ENCODE measurements around the gene TMEM101.

DNA sequence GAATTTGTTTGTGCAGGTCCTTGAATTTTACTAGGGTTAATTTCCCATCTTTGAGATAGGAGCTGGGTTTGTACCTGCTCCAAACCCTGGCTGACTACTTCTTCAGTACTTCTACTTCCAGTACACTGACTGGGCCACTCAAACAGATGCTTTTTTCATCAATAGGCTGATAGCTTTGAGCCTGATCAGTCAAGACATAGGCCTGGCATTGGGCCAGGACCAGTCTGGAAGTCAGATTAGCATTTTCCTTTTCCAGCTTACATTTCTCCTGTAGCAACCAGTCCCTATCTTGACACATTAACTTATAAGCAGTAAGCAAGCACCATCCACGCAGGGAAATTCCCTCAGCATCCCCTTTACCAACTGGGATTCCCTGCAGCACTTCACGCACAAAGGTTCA lies 7.5 kb upstream of the TMEM101 start:
- TF ChIP-seq, protein P1, sequence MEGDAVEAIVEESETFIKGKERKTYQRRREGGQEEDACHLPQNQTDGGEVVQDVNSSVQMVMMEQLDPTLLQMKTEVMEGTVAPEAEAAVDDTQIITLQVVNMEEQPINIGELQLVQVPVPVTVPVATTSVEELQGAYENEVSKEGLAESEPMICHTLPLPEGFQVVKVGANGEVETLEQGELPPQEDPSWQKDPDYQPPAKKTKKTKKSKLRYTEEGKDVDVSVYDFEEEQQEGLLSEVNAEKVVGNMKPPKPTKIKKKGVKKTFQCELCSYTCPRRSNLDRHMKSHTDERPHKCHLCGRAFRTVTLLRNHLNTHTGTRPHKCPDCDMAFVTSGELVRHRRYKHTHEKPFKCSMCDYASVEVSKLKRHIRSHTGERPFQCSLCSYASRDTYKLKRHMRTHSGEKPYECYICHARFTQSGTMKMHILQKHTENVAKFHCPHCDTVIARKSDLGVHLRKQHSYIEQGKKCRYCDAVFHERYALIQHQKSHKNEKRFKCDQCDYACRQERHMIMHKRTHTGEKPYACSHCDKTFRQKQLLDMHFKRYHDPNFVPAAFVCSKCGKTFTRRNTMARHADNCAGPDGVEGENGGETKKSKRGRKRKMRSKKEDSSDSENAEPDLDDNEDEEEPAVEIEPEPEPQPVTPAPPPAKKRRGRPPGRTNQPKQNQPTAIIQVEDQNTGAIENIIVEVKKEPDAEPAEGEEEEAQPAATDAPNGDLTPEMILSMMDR (conservative IDR thresholded peaks at IDR 0.05; ENCODE audit: low read length), result no peak
- TF ChIP-seq EZH2phosphoT487 (IDR thresholded peaks at IDR 0.05; ENCODE audit: borderline replicate concordance), result no peak
